PC-9 (cell line): ENCODE results near the gene WNT4.

Source experiments
- EZH2 ChIP-seq: fragments of 200-600 bp; sonication (generic); IDR thresholded peaks from 2 replicates; pipeline ENCODE4 v1.8.0; 2017; ENCODE audit warnings: antibody characterized with exemption, low read depth
- TF ChIP-seq, protein P1 (sequence below): fragments of 200-600 bp; sonication (generic); conservative IDR thresholded peaks from 2 replicates; pipeline ENCODE4 v1.6.1; 2017; ENCODE audit warnings: mixed run types, antibody characterized with exemption, mild to moderate bottlenecking, moderate library complexity

DNA sequence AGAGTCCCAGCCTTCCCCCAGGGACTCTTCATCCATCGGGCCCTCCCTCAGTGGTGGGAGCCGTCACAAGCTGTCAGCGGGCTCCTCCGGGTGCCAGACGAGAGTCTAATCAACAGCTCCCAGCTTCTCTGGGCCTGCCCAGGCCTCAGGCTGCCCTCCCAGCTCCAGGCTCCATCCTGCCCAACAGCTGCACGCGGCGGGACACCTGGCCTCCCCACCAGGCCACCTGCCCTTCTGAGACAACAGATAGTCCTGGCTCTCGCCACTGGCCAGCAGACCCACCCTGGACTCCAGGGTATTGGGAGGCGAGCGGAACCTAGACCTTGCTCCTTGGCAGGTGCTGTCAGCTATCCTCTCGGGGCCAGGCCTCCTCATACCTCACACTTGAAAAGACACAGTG lies 3.1 kb downstream of the WNT4 start:
- TF ChIP-seq EZH2 = no peak
- TF ChIP-seq, protein P1, sequence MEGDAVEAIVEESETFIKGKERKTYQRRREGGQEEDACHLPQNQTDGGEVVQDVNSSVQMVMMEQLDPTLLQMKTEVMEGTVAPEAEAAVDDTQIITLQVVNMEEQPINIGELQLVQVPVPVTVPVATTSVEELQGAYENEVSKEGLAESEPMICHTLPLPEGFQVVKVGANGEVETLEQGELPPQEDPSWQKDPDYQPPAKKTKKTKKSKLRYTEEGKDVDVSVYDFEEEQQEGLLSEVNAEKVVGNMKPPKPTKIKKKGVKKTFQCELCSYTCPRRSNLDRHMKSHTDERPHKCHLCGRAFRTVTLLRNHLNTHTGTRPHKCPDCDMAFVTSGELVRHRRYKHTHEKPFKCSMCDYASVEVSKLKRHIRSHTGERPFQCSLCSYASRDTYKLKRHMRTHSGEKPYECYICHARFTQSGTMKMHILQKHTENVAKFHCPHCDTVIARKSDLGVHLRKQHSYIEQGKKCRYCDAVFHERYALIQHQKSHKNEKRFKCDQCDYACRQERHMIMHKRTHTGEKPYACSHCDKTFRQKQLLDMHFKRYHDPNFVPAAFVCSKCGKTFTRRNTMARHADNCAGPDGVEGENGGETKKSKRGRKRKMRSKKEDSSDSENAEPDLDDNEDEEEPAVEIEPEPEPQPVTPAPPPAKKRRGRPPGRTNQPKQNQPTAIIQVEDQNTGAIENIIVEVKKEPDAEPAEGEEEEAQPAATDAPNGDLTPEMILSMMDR = no peak
